GM19025 (cell line): ENCODE results near the gene PACSIN2.
"Not testable (repeated sequence)": the region's sequence is repeated elsewhere in the genome, so short reads cannot be mapped to it uniquely, and the experiment has no call there.

ENCODE experiments used
- ATAC-seq: cut with Tn5 transposase; IDR thresholded peaks from one replicate; pipeline ENCODE4 v1.9.1; 2021; ENCODE audit warnings: mild to moderate bottlenecking, low read depth, moderate library complexity; ENCODE audit not compliant: unreplicated experiment

PACSIN2 gene

DNA sequence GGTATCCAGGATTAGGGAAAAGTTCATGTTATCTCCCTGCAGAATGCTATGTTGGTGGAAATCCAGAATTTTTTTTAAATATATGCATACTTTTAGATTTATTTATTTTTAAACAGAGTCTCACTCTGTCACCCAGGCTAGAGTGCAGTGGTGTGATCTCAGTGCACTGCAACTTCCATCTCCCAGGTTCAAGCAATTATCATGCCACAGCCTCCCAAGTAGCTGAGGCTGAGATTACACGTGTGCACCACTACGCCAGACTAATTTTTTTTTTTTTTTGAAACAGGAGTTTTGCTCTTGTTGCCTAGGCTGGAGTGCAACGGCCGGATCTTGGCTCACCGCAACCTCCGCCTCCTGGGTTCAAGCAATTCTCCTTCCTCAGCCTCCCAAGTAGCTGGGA lies 2.6 kb downstream of the PACSIN2 start:
- no peak for ATAC-seq

DNA sequence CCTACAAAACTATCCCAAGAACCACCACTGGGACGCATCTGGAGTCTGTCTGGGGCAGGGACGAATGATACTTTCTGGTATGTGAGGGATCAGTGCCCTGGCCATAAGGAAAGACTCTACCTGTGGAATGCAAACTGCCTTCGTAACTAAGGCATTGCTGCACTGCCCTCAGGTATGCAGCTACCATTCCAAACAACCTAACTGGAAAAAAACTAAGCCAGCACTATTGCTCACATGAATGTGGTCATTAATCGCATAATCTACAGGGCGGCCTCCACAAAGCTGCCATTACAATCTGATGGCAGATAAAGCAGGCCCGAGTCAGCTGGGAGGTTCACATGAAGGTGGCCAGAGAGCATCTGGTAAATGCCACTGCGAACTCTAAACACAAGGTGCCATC lies 3.9 kb downstream of the PACSIN2 start:
- no peak for ATAC-seq

DNA sequence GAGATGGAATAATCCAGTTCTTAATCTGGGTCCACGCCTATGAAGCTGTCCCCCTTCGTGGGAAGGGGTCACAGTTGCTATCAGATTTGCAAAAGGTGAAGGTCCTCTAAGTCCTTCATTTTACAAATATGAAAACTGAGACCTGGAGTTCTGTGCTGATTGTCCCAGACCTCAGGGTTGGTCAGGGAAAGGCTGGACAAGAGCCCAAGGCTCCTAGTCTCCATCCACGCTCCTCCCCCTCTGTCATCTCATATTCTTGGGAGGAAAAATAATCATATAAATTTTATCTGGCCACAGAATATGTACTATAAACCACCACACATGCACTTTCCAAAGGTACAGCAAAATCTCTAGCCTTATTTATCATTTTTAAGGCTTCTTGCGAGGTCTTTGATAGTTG lies 5.5 kb downstream of the PACSIN2 start:
- no peak for ATAC-seq

DNA sequence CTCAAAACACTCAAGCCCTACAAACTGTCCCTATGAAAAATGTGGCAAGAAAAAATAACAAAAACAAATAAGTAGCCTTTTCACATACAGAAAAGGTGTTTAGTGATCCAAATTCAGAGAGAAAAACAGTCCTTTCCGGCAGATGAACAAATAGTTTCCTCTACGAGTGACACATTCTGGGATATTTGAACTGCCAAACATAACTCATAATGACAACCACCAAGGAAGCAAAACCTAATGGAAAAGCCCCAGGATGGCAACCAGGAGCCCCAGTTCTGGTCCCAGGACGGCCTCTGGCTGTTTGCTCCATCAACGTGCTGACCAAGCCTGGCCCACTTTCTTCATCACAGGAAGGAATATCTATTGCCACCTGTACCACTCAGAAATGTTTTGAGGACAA lies 6.0 kb downstream of the PACSIN2 start:
- no peak for ATAC-seq

DNA sequence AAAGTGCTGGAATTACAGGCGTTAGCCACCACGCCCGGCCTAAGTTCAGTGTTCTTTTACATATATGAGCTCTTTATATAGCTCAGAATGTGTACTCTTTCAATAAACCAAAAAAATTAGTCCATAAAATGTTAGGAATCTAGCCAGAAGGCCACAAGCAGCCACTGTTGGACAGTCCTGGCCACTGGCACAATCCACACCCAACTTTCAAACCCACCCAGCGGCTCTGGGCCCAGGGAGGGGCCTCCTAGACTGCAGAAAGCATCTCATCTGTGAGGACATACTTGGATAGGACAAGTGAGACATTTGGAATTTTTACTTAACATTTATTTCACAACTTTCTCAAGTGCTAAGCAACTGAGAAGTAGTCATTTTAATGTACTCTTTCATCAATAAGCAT lies 6.4 kb downstream of the PACSIN2 start:
- ATAC-seq = no peak

DNA sequence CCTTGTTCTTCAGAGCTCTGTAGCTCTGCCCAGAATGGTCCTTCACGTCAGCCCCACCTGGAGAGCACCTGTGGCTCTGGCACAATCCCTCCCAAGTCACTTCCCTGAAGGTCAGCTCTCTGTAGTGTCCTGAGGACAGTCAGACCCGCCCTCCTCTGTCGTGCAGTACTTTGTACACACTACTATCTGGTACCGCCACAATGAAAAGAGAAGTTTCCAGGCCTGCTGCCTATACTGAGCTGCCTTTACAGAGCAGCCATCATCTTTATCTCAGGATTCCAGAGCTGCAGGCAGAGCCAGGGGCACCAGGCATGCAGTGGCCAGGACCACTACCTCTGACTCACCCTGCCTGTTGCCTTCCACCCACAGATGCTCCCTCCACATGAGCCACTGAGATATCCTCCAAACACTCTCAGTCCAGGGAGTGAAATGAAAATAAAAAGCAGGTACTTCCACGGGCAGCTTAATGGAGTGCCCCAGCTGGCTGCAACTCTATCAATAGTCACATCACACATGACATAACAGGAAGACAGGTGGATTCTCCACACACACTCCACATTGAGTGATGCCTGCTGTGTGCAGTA lies 7.3 kb downstream of the PACSIN2 start:
- ATAC-seq = no peak

DNA sequence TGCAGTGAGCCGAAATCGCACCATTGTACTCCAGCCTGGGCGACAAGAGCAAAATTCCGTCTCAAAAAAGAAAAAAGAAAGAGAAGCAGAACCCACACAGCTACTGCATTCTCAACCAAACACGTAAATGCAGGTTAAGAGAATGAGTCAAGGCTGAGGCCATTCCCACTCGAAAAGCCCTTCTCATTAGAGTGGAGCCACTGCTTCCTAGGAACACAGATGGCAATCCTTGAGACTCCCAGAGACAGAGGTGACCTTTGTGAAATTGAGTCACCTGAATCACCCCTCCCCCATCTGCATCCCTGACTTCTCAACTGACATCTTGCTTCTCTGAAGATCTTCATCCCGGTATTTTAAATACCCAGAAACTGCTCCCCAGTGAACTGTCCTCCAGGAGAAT lies 8.2 kb downstream of the PACSIN2 start:
- ATAC-seq = no peak

DNA sequence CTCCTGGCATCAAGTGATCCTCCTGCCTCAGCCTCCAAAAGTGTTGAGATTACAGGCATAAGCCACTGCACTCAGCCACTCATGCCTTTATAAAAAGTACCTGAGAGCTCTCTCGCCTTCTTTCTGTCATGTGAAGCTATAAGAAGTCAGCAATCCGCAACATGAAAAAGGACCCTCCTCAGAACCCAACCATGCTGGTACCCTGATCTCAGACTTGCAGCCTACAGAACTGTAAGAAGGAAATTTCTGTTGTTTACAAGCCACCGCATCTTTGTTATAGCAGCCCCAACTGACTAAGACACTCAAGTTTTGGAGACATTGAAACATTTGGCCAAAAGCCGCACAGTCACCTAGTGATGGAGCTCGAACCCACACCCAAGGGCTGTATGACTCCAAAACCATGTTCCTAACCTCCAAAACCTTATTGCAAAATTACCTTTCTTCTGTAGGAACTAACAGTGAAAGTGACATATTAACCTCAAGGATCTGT lies 8.9 kb downstream of the PACSIN2 start:
- ATAC-seq = no peak

DNA sequence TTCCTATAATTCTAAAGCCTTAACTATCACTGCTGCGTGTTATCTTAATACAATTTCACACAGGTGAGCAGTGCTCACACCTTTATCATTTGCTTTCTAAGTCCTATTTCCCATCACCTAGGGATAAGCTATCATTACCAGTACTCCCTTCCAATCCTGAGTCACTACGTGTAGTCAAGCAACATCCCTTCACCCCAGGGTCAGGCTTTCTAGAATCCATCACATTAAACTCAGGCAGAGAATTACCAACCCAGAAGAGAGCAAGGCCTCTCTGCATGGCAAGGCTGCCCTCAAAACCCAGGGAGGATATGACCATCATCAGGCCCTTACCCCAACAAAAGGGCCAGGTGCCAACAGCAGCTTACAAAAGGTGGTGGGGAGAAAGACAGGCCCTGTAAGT lies 9.8 kb downstream of the PACSIN2 start:
- no peak for ATAC-seq

DNA sequence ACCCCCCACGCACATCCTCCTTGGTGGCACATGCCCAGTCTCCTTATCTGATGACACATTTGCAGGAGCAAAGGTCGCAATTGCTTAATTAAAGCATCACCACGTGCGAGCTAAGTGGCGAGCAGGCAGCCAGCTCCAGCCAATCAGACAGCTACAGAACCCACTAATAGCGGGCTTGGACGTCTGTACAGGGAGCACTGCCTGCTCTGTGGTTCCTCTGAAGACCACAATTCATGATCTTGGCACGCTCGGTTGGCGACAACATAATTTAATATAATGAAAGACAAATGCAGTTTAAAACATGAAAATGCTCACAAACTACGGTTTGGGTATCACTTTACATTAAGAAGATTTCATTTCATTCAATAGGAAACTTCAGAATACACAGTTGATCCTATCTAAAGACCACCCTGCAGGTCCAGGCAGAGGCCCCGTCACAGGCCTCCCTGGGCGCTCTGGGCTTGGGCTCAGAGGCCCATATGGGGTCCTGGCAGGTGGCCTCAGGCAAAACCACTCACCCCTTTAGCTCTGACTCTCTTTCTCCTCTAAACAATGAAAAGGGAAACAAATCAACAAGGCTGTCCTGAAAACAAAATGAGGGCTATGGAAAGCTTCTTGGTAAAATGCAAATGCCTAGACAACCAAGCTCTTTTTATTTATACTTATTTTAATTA lies 10.4 kb downstream of the PACSIN2 start:
- ATAC-seq = no peak

DNA sequence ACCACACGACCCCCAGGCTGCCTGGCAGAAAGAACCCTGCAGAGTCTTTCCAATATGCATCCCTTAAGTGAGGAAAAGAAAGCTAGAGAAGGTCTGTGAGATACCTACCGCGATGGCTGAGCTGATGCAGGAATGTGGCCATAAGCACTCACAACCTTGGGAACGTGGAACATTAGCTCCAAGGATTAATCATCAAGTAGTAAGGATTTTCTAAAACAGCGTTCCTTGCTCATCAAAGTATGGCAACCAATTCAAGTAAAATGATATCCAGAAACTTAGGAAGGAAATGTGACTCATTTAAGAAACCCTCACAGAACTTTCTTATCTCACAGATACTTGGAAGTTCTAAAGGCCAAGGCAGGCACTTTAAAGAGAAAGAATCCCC lies 12.8 kb downstream of the PACSIN2 start:
- ATAC-seq = no peak

DNA sequence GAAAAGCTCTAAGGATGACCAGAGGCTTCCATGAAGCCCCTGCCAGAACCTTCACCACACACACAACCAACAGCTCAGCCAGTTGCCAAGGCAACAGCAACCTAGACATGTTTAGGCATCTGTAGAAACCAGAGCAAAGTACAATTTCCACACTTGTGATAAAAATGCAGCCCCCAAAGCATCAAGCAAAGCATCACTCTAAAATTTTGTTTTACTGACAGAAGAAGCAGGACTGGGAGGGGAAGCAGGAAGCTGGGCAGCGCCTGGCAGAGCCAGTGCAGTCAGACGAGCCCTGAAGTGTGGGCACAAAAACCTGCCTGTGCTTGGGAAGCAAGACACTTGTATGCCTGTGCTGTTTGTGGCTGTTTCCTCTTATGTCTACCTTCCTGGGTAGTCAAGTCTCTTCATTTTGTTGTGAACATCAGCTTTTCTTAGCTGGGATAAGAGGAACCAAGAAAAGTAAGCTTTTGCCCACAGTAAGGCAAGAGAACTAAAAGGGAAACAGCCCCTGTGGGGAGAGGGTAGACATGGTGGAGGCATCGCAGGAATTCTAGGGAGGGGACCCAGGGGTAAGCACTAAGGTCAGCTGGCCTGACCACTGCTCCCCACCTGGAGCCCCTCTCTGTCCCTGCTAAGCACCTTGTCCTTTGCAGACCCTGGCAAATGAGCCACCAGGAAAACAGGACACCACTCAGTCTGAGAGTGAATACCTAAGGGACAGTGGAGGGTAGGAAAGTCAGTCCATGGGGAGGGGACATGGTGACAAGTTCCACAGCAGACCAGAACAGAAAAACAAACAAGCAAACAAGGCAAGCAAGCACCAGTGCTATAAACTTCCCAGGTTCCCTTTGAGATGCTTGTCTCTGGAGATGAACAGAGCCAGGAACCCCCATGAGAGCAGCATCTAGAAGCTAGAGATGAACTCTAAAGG lies 13.4 kb downstream of the PACSIN2 start:
- ATAC-seq = no peak

DNA sequence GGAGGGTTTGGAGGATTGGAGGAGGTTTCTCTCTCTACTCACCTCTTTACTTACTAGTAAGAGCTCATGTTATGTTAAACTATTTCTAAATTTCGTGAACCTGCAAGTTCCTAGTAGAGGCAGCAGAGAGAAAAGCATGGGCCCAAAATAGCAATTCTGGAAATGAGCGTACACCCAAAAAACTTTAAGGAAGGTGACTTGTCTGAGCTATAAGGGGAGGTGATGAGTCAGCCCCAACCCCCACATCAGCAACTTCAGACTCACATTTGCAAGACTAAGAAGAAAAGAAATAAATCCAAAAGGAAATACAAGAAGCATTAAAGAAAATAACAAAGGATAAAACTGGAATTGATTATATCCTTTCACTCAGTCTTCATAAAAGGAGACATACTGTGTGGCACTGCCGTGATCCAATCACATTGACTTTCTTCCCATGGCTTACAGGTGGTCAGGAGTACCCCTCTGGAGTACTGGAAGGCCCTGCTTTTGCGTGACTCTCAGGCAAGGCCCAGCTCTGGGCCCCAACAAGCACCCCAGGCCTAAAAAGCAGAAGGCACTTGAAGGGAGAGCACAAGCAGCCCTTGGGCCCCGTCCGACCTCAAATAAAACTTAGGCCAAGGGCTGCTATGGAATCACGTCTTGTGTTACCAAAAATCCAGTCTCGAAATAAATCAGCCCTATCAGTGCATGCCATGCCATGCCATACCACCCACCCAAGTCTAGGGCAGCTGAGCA lies 14.3 kb downstream of the PACSIN2 start:
- no peak for ATAC-seq

DNA sequence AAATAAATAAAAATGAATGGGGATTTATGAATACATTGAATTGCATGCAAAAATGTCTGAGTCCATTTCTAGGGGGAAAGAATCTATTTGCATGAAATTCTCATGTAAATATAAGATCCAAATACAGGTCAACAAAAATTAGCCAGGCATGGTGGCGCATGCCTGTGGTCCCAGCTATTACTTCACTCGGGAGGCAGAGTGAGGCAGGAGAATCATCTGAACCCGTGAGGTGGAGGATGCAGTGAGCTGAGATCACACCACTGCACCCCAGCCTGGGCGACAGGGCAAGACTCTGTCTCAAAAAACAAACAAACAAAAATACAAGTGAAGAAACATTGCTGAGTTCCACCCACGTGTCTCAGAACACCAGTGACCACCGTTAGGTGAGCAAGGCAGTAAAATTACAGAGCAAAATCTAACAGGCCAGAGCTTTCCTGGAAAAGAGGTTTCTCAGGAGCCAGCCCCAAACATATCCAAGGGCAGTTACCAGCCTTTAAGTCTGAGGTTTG lies 17.3 kb downstream of the PACSIN2 start:
- ATAC-seq = no peak

DNA sequence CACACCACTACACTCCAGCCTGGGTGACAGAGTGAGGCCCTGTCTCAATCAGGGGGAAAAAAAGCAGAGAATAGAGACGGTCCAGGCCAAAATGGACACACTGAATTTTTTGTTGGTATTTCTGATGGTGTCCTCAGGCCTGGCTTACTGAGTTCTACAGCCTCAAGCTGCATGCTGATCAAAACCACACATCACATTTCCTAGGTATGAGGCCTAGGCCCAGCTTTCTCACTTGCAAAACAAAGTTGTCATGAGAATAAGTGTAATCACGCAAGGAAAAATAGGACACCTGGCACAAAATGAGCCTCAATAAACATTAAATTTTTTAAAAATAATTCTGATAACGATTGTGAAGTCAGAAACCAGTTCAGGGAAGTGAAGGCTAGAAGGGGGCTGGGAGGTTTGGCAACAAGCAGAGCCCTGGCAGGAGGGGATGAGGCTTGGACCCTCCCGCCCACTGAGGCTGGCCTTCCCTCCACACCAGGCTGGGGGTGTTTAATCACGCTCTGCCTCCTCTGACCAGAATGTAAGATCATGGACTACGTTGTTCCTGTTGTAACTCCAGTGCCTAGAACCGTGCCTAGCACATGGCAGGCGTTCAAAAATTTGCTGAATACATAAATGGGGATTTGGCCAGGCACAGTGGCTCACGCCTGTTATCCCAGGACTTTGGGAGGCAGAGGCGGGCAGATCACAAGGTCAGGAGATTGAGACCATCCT lies 18.1 kb downstream of the PACSIN2 start:
- ATAC-seq = no peak

DNA sequence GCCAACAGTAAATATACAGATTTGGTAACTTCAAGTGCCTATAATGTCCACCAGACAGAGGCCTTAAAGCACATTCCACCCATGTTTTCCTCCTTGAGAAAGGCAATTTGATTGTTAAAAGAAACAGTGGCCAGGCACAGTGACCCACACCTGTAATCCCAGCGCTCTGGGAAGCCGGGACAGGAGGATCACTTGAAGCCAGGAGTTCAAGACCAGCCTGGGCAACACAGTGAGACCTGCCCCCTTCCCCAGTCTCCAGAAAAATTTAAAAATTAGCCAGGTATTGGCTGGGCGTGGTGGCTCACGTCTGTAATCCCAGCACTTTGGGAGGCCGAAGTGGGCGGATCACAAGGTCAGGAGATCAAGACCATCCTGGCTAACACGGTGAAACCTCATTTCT lies 19.3 kb downstream of the PACSIN2 start:
- ATAC-seq = not testable (repeated sequence)

DNA sequence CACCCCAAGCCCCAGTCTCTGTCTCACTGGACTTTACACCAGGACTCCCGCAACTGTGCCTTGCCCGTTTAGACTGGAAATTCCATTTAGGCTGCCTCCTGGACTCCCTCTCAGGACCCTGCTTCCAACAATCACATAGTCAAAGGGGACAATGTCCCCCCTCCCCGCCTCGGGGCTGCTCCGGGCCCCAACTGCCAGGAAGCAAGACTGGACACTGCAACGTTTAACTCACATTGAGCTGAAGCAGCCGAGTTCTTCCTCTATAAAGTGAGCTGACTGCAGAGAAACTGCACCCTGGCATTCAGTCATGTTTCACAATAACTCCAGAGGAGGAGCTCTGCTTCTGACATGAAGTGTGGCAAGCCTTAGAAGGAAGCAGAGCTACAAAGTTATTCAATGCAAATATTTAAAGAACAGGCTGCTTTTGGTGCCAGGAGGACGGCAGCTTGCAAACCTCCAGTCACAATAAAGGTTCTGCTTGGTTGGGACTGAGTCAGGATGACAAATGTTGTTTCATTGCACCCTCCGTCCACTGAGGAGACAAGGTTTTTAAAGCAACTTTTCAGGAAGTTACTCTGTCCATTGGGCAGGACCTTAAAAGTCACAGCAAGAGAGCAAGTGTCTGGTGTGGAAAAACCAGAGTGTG lies 19.9 kb downstream of the PACSIN2 start:
- ATAC-seq = no peak

DNA sequence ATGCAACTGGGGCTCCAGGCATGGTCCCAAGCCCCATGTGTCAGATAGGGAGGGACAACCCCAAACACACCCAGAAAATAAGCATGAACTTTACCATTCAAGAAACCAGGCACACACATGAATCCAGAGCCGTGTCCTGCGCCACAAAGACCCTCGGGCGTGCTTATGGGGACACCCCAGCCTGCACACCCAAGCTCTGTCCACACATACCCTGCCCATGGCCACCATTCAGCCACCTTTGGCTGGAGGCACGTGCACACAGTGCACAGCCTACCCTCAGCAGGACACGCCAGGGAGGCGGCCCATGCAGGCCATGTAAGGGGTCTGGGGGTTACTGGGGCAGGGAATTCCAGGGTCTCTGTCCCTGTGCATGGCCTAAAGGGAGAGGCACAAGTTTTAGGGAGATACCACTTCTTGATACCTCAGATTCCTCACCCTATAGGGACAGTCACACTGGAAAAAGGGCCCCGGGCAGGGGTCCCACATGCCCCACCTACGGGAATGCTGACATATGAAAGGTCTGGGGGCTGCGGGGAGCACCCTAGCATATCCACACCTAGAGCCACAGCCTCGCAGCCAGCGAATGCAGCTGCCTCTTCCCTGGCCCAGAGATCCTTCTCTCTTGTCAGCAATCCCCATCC lies 20.6 kb downstream of the PACSIN2 start:
- no peak for ATAC-seq
